ENCODE measurements around the gene NOTCH2.
"Not testable (repeated sequence)": the region's sequence is repeated elsewhere in the genome, so short reads cannot be mapped to it uniquely, and the experiment has no call there.

The NOTCH2 gene

GRCh38 chr1:120098986-120099759, 29.7 kb upstream of the NOTCH2 start:
- not testable (repeated sequence) for H3K4me1 ChIP-seq (ENCODE audit: insufficient read depth, low read length); H3K9me3 ChIP-seq (ENCODE audit: low read length); H3K36me3 ChIP-seq (ENCODE audit: insufficient read depth, low read length); H3K4me3 ChIP-seq (ENCODE audit: low read length); H3K27me3 ChIP-seq (ENCODE audit: insufficient read depth, low read length); H2AFZ ChIP-seq (ENCODE audit: low read depth, low read length)

- not testable (repeated sequence) for H3K4me1 ChIP-seq (ENCODE audit: insufficient read depth, low read length); H2AFZ ChIP-seq (ENCODE audit: low read depth, low read length); H3K36me3 ChIP-seq (ENCODE audit: insufficient read depth, low read length); H3K27me3 ChIP-seq (ENCODE audit: insufficient read depth, low read length); H3K4me3 ChIP-seq (ENCODE audit: low read length); H3K9me3 ChIP-seq (ENCODE audit: low read length)
Observed at GRCh38 chr1:120096981-120097545, 27.6 kb upstream of the NOTCH2 start.

GRCh38 chr1:120093548-120094181, 24.2 kb upstream of the NOTCH2 start:
- H3K4me3 ChIP-seq (ENCODE audit: low read length); H3K4me1 ChIP-seq (ENCODE audit: insufficient read depth, low read length); H3K9me3 ChIP-seq (ENCODE audit: low read length); H2AFZ ChIP-seq (ENCODE audit: low read depth, low read length); H3K27me3 ChIP-seq (ENCODE audit: insufficient read depth, low read length); H3K36me3 ChIP-seq (ENCODE audit: insufficient read depth, low read length): not testable (repeated sequence)

GRCh38 chr1:120092232-120093218, 23.1 kb upstream of the NOTCH2 start:
- H3K27me3 ChIP-seq (ENCODE audit: insufficient read depth, low read length); H3K9me3 ChIP-seq (ENCODE audit: low read length); H3K4me1 ChIP-seq (ENCODE audit: insufficient read depth, low read length); H3K36me3 ChIP-seq (ENCODE audit: insufficient read depth, low read length); H3K4me3 ChIP-seq (ENCODE audit: low read length); H2AFZ ChIP-seq (ENCODE audit: low read depth, low read length): not testable (repeated sequence)

GRCh38 chr1:120090830-120091229, 21.4 kb upstream of the NOTCH2 start:
- H3K27me3 ChIP-seq (ENCODE audit: insufficient read depth, low read length); H3K36me3 ChIP-seq (ENCODE audit: insufficient read depth, low read length); H3K9me3 ChIP-seq (ENCODE audit: low read length); H2AFZ ChIP-seq (ENCODE audit: low read depth, low read length); H3K4me3 ChIP-seq (ENCODE audit: low read length); H3K4me1 ChIP-seq (ENCODE audit: insufficient read depth, low read length): not testable (repeated sequence)

- H3K4me1 ChIP-seq (ENCODE audit: insufficient read depth, low read length); H2AFZ ChIP-seq (ENCODE audit: low read depth, low read length); H3K9me3 ChIP-seq (ENCODE audit: low read length); H3K36me3 ChIP-seq (ENCODE audit: insufficient read depth, low read length); H3K4me3 ChIP-seq (ENCODE audit: low read length); H3K27me3 ChIP-seq (ENCODE audit: insufficient read depth, low read length): not testable (repeated sequence)
Observed at GRCh38 chr1:120087959-120088358, 18.5 kb upstream of the NOTCH2 start.

GRCh38 chr1:120069920-120070214, 405 bp upstream of the NOTCH2 start:
- not testable (repeated sequence) for H3K4me3 ChIP-seq (ENCODE audit: low read length); H3K36me3 ChIP-seq (ENCODE audit: insufficient read depth, low read length); H2AFZ ChIP-seq (ENCODE audit: low read depth, low read length); H3K9me3 ChIP-seq (ENCODE audit: low read length); H3K4me1 ChIP-seq (ENCODE audit: insufficient read depth, low read length); H3K27me3 ChIP-seq (ENCODE audit: insufficient read depth, low read length)

- not testable (repeated sequence) for H2AFZ ChIP-seq (ENCODE audit: low read depth, low read length); H3K4me1 ChIP-seq (ENCODE audit: insufficient read depth, low read length); H3K9me3 ChIP-seq (ENCODE audit: low read length); H3K36me3 ChIP-seq (ENCODE audit: insufficient read depth, low read length); H3K27me3 ChIP-seq (ENCODE audit: insufficient read depth, low read length)
- peak overlapping the region; percentile 50 for H3K4me3 ChIP-seq (ENCODE audit: low read length)
Observed at GRCh38 chr1:120068683-120069066, 787 bp downstream of the NOTCH2 start.

GRCh38 chr1:120048208-120048607, 21.3 kb downstream of the NOTCH2 start:
- H3K9me3 ChIP-seq (ENCODE audit: low read length); H3K4me3 ChIP-seq (ENCODE audit: low read length); H2AFZ ChIP-seq (ENCODE audit: low read depth, low read length); H3K27me3 ChIP-seq (ENCODE audit: insufficient read depth, low read length); H3K36me3 ChIP-seq (ENCODE audit: insufficient read depth, low read length); H3K4me1 ChIP-seq (ENCODE audit: insufficient read depth, low read length): not testable (repeated sequence)

GRCh38 chr1:120041771-120042170, 27.7 kb downstream of the NOTCH2 start:
- H3K4me3 ChIP-seq (ENCODE audit: low read length); H3K27me3 ChIP-seq (ENCODE audit: insufficient read depth, low read length); H3K9me3 ChIP-seq (ENCODE audit: low read length); H3K36me3 ChIP-seq (ENCODE audit: insufficient read depth, low read length); H2AFZ ChIP-seq (ENCODE audit: low read depth, low read length); H3K4me1 ChIP-seq (ENCODE audit: insufficient read depth, low read length): not testable (repeated sequence)

- H3K9me3 ChIP-seq (ENCODE audit: low read length); H3K36me3 ChIP-seq (ENCODE audit: insufficient read depth, low read length); H3K4me1 ChIP-seq (ENCODE audit: insufficient read depth, low read length); H3K27me3 ChIP-seq (ENCODE audit: insufficient read depth, low read length); H3K4me3 ChIP-seq (ENCODE audit: low read length); H2AFZ ChIP-seq (ENCODE audit: low read depth, low read length): not testable (repeated sequence)
Observed at GRCh38 chr1:120032253-120032652, 37.2 kb downstream of the NOTCH2 start.

- H3K4me3 ChIP-seq (ENCODE audit: low read length); H3K9me3 ChIP-seq (ENCODE audit: low read length); H3K36me3 ChIP-seq (ENCODE audit: insufficient read depth, low read length); H3K27me3 ChIP-seq (ENCODE audit: insufficient read depth, low read length); H3K4me1 ChIP-seq (ENCODE audit: insufficient read depth, low read length); H2AFZ ChIP-seq (ENCODE audit: low read depth, low read length): not testable (repeated sequence)
Observed at GRCh38 chr1:120023791-120024190, 45.7 kb downstream of the NOTCH2 start.

GRCh38 chr1:120014978-120015377, 54.5 kb downstream of the NOTCH2 start:
- not testable (repeated sequence) for H3K4me1 ChIP-seq (ENCODE audit: insufficient read depth, low read length); H2AFZ ChIP-seq (ENCODE audit: low read depth, low read length)

More at GRCh38 chr1:120014978-120015377, 54.5 kb downstream of the NOTCH2 start:
- not testable (repeated sequence) for H3K27me3 ChIP-seq (ENCODE audit: insufficient read depth, low read length); H3K36me3 ChIP-seq (ENCODE audit: insufficient read depth, low read length); H3K9me3 ChIP-seq (ENCODE audit: low read length); H3K4me3 ChIP-seq (ENCODE audit: low read length)
